Measurements from ENCODE around the gene DDAH1. TPM values are rescaled to one million over a fixed set of nuclear protein-coding genes. Genes with fewer than 3 reads are reported as not detected.
"Not testable (repeated sequence)": the region's sequence is repeated elsewhere in the genome, so short reads cannot be mapped to it uniquely, and the experiment has no call there.

DDAH1 gene
- polyA plus RNA-seq (40.4 and 42.7 TPM in 2 replicates), polyA minus RNA-seq (52.8 and 62.3 TPM in 2 replicates)

DNA sequence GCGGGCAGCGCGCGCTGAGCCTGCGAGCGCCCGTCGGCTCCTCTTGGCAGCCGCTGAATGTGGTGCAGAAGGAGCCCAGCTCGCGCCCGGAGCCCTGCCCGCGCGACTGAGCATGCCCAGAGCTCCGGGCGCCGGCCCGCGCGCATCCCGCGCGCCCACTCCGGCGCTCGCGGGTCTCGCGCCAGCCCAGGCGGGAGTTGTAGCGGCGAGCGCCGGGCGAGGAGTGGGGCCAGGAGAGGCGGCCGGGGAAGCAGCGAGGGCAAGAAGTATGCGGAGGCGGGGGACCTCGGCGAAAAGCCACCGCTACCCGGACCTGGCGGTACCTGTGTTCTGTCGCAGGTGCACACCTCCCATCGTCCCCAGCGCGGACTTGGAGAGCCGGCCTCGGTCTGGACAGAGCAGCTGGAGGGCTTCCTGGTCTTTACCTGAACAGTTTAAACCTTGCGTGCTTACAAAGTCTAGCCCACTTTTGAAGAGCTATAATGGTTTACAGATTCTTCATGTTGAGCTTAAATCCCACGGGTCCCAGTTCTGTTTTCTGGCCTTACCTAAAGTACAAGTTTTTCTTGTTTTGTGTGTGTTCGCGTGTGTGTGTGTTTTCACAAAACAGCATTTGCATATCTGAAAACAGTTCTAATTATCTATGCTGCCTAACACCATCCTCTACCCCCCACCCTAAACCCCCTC, at the start of gene DDAH1:
Gene DDAH1, minus strand, starts transcription at position 61 of the 687 bp plus-strand sequence. CDS start 114 bp downstream, outside the sequence.
- H3K9ac ChIP-seq (ENCODE audit: low read length), result peak within 1 kb of the TSS; percentile 77
- H3K9me3 ChIP-seq (ENCODE audit: low read length), result no peaks in the 10 kb centered on the region
- no peaks in the 10 kb centered on the region for H3K36me3 ChIP-seq (ENCODE audit: insufficient read depth, low read length)
- peak within 1 kb of the TSS; percentile 54 for H3K27ac ChIP-seq (ENCODE audit: low read length)
- peak within 1 kb of the TSS; percentile 84 for H3K4me2 ChIP-seq (ENCODE audit: low read length)
- H2AFZ ChIP-seq (ENCODE audit: low read depth, low read length), result peak within 1 kb of the TSS; percentile 69
- peaks cover 37% of the 10 kb centered on the region for H3K79me2 ChIP-seq (replicated peaks; ENCODE audit: insufficient read depth, low read length)
- TF ChIP-seq EZH2 (IDR thresholded peaks at IDR 0.05; ENCODE audit: borderline replicate concordance, insufficient read depth, low read length, poor library complexity, severe bottlenecking) (no peak), POLR2AphosphoS5 (IDR thresholded peaks at IDR 0.05) (peak; percentile 68), CTCF (IDR thresholded peaks at IDR 0.05; ENCODE audit: poor library complexity, severe bottlenecking) (no peak), TAF1 (IDR thresholded peaks at IDR 0.05; ENCODE audit: low read depth) (peak; percentile 68), MXI1 (conservative IDR thresholded peaks at IDR 0.05; ENCODE audit: poor library complexity, severe bottlenecking) (peak; percentile 22), REST (IDR thresholded peaks at IDR 0.05; ENCODE audit: borderline replicate concordance) (peak; percentile 55), RAD21 (conservative IDR thresholded peaks at IDR 0.05) (no peak), EP300 (conservative IDR thresholded peaks at IDR 0.05; ENCODE audit: poor library complexity, severe bottlenecking) (no peak), SMC3 (conservative IDR thresholded peaks at IDR 0.05; ENCODE audit: poor library complexity) (no peak)
- H3F3A ChIP-seq (ENCODE audit: insufficient read depth, low read length, poor library complexity, severe bottlenecking), result no peaks in the 10 kb centered on the region
- H4K20me1 ChIP-seq (ENCODE audit: insufficient read depth), result no peaks in the 10 kb centered on the region
- H3K9me2 ChIP-seq (ENCODE audit: insufficient read depth, low read length), result no peaks in the 10 kb centered on the region
- H3K27me3 ChIP-seq (ENCODE audit: insufficient read depth, low read depth, low read length), result no peaks in the 10 kb centered on the region
- peak within 1 kb of the TSS; percentile 80 for H3K4me3 ChIP-seq (ENCODE audit: low read length)

- not testable (repeated sequence) for H3K4me3 ChIP-seq (ENCODE audit: low read length); H2AFZ ChIP-seq (ENCODE audit: low read depth, low read length); H3K27ac ChIP-seq (ENCODE audit: low read length); H3F3A ChIP-seq (ENCODE audit: insufficient read depth, low read length, poor library complexity, severe bottlenecking); H4K20me1 ChIP-seq (ENCODE audit: insufficient read depth); H3K9me3 ChIP-seq (ENCODE audit: low read length); H3K4me2 ChIP-seq (ENCODE audit: low read length); H3K9ac ChIP-seq (ENCODE audit: low read length); H3K36me3 ChIP-seq (ENCODE audit: insufficient read depth, low read length); H3K9me2 ChIP-seq (ENCODE audit: insufficient read depth, low read length); H3K79me2 ChIP-seq (replicated peaks; ENCODE audit: insufficient read depth, low read length); H3K27me3 ChIP-seq (ENCODE audit: insufficient read depth, low read depth, low read length)
Observed at GRCh38 chr1:85513998-85514397, 49.0 kb upstream of the DDAH1 start.

All from neural cell (in vitro differentiated cells).